HEK293 (cell line): ENCODE measurements around the gene PDIA4.

Experiments
- FEZF1 ChIP-seq: fragments of 450-650 bp; formaldehyde crosslinking; IDR thresholded peaks from 2 replicates; pipeline ENCODE4 v1.5.1; 2016; ENCODE audit warnings: missing biosample characterization, missing genetic modification characterization
- IKZF3 ChIP-seq: fragments of 450-650 bp; IDR thresholded peaks from 2 replicates; pipeline ENCODE4 v1.5.0; 2018; ENCODE audit warnings: missing biosample characterization, mild to moderate bottlenecking, missing genetic modification characterization, moderate library complexity
- KLF10 ChIP-seq: fragments of 450-650 bp; IDR thresholded peaks from 2 replicates; pipeline ENCODE4 v1.5.1; 2018; ENCODE audit warnings: missing biosample characterization, mild to moderate bottlenecking, missing genetic modification characterization
- YY1 ChIP-seq: fragments of 450-650 bp; formaldehyde crosslinking; IDR thresholded peaks from 2 replicates; pipeline ENCODE4 v1.5.1; 2018; ENCODE audit warnings: missing biosample characterization, missing genetic modification characterization
- ZNF324 ChIP-seq: fragments of 450-650 bp; formaldehyde crosslinking; IDR thresholded peaks from 2 replicates; pipeline ENCODE4 v1.5.1; 2016; ENCODE audit warnings: missing biosample characterization, missing genetic modification characterization
- ZNF350 ChIP-seq: fragments of 450-650 bp; formaldehyde crosslinking; IDR thresholded peaks from 2 replicates; pipeline ENCODE4 v1.5.0; 2017; ENCODE audit warnings: missing biosample characterization, mild to moderate bottlenecking, missing genetic modification characterization
- ZNF416 ChIP-seq: fragments of 450-650 bp; formaldehyde crosslinking; IDR thresholded peaks from 2 replicates; pipeline ENCODE4 v1.5.1; 2016; ENCODE audit warnings: missing biosample characterization, missing genetic modification characterization
- ZNF792 ChIP-seq: fragments of 450-650 bp; formaldehyde crosslinking; IDR thresholded peaks from 2 replicates; pipeline ENCODE4 v1.5.1; 2016; ENCODE audit warnings: missing biosample characterization, missing genetic modification characterization
- TF ChIP-seq, protein P1 (sequence below): fragments of 450-650 bp; formaldehyde crosslinking; IDR thresholded peaks from 2 replicates; pipeline ENCODE4 v1.5.1; 2016; ENCODE audit warnings: missing biosample characterization, missing genetic modification characterization
- TF ChIP-seq, protein P2 (sequence below): IDR thresholded peaks from 2 replicates; pipeline ENCODE4 v1.6.1; 2011; ENCODE audit warnings: mild to moderate bottlenecking, low read depth, low read length, borderline replicate concordance
- TF ChIP-seq, protein P3 (sequence below): fragments of 450-650 bp; formaldehyde crosslinking; IDR thresholded peaks from 2 replicates; pipeline ENCODE4 v1.5.0; 2017; ENCODE audit warnings: missing biosample characterization, missing genetic modification characterization, borderline replicate concordance
- TF ChIP-seq, protein P4 (sequence below): fragments of 450-650 bp; formaldehyde crosslinking; IDR thresholded peaks from 2 replicates; pipeline ENCODE4 v1.5.1; 2016; ENCODE audit warnings: missing biosample characterization, missing genetic modification characterization
- TF ChIP-seq, protein P5 (sequence below): fragments of 450-650 bp; formaldehyde crosslinking; IDR thresholded peaks from 2 replicates; pipeline ENCODE4 v1.5.1; 2017; ENCODE audit warnings: missing biosample characterization, missing genetic modification characterization

DNA sequence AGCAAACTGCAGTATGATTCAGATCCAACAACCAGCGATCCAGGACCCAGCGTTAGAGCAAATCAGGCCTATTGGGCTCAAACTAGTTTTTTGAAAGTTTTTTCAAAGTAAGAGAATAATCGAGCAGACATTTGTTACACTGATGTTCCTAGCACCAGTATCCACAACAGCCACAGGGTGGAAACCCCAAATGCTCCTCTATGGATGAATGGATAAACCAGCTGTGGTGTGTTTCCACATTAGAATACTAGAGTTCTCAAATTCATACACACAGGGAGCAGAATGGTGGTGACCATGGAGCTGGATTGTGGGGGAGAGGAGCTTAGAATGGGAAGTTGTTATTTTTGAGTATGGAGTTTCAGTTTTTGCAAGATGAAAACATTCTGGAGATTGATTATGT lies 60.7 kb downstream of the PDIA4 start:
- TF ChIP-seq YY1 (tag by site-specific recombination) (no peak), ZNF792 (tag by site-specific recombination) (no peak), KLF10 (tag by site-specific recombination) (no peak), ZNF416 (tag by site-specific recombination) (no peak), IKZF3 (tag by site-specific recombination) (no peak), ZNF350 (no peak), ZNF324 (tag by site-specific recombination) (no peak), FEZF1 (tag by site-specific recombination) (no peak)
- TF ChIP-seq, protein P1, sequence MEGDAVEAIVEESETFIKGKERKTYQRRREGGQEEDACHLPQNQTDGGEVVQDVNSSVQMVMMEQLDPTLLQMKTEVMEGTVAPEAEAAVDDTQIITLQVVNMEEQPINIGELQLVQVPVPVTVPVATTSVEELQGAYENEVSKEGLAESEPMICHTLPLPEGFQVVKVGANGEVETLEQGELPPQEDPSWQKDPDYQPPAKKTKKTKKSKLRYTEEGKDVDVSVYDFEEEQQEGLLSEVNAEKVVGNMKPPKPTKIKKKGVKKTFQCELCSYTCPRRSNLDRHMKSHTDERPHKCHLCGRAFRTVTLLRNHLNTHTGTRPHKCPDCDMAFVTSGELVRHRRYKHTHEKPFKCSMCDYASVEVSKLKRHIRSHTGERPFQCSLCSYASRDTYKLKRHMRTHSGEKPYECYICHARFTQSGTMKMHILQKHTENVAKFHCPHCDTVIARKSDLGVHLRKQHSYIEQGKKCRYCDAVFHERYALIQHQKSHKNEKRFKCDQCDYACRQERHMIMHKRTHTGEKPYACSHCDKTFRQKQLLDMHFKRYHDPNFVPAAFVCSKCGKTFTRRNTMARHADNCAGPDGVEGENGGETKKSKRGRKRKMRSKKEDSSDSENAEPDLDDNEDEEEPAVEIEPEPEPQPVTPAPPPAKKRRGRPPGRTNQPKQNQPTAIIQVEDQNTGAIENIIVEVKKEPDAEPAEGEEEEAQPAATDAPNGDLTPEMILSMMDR (tag by site-specific recombination) = no peak
- TF ChIP-seq, protein P2, sequence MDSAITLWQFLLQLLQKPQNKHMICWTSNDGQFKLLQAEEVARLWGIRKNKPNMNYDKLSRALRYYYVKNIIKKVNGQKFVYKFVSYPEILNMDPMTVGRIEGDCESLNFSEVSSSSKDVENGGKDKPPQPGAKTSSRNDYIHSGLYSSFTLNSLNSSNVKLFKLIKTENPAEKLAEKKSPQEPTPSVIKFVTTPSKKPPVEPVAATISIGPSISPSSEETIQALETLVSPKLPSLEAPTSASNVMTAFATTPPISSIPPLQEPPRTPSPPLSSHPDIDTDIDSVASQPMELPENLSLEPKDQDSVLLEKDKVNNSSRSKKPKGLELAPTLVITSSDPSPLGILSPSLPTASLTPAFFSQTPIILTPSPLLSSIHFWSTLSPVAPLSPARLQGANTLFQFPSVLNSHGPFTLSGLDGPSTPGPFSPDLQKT = no peak
- TF ChIP-seq, protein P3, sequence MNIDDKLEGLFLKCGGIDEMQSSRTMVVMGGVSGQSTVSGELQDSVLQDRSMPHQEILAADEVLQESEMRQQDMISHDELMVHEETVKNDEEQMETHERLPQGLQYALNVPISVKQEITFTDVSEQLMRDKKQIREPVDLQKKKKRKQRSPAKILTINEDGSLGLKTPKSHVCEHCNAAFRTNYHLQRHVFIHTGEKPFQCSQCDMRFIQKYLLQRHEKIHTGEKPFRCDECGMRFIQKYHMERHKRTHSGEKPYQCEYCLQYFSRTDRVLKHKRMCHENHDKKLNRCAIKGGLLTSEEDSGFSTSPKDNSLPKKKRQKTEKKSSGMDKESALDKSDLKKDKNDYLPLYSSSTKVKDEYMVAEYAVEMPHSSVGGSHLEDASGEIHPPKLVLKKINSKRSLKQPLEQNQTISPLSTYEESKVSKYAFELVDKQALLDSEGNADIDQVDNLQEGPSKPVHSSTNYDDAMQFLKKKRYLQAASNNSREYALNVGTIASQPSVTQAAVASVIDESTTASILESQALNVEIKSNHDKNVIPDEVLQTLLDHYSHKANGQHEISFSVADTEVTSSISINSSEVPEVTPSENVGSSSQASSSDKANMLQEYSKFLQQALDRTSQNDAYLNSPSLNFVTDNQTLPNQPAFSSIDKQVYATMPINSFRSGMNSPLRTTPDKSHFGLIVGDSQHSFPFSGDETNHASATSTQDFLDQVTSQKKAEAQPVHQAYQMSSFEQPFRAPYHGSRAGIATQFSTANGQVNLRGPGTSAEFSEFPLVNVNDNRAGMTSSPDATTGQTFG (tag by site-specific recombination) = no peak
- TF ChIP-seq, protein P4, sequence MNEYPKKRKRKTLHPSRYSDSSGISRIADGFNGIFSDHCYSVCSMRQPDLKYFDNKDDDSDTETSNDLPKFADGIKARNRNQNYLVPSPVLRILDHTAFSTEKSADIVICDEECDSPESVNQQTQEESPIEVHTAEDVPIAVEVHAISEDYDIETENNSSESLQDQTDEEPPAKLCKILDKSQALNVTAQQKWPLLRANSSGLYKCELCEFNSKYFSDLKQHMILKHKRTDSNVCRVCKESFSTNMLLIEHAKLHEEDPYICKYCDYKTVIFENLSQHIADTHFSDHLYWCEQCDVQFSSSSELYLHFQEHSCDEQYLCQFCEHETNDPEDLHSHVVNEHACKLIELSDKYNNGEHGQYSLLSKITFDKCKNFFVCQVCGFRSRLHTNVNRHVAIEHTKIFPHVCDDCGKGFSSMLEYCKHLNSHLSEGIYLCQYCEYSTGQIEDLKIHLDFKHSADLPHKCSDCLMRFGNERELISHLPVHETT = no peak
- TF ChIP-seq, protein P5, sequence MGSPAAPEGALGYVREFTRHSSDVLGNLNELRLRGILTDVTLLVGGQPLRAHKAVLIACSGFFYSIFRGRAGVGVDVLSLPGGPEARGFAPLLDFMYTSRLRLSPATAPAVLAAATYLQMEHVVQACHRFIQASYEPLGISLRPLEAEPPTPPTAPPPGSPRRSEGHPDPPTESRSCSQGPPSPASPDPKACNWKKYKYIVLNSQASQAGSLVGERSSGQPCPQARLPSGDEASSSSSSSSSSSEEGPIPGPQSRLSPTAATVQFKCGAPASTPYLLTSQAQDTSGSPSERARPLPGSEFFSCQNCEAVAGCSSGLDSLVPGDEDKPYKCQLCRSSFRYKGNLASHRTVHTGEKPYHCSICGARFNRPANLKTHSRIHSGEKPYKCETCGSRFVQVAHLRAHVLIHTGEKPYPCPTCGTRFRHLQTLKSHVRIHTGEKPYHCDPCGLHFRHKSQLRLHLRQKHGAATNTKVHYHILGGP (tag by site-specific recombination) = no peak
